OCI-LY7 (cell line): ENCODE data around the gene TMEM200A.
"Not testable (repeated sequence)": the region's sequence is repeated elsewhere in the genome, so short reads cannot be mapped to it uniquely, and the experiment has no call there.

Experiments
- EZH2phosphoT487 ChIP-seq: fragments of 200-600 bp; sonication (generic); IDR thresholded peaks from 2 replicates; pipeline ENCODE4 v1.6.1; 2018; ENCODE audit warnings: low read depth, borderline replicate concordance, mild to moderate bottlenecking, mixed run types, antibody characterized with exemption, low read length, moderate library complexity, mixed read lengths
- TF ChIP-seq, protein P1 (sequence below): fragments of 200-600 bp; sonication (generic); conservative IDR thresholded peaks from 2 replicates; pipeline ENCODE4 v1.5.1; 2014; ENCODE audit warnings: mild to moderate bottlenecking, antibody characterized with exemption, low read length, moderate library complexity, mixed read lengths

DNA sequence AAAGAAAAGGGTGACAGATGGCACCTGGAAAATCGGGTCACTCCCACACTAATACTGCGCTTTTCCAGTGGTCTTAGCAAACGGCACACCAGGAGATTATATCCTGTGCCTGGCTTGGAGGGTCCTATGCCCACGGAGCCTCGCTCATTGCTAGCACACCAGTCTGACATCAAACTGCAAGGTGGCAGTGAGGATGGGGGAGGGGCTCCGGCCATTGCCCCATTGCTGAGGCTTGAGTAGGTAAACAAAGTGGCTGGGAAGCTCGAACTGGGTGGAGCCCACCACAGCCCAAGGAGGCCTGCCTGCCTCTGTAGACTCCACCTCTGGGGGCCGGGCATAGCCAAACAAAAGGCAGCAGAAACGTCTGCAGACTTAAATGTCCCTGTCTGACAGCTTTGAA lies 19.5 kb upstream of the TMEM200A start:
- TF ChIP-seq, protein P1, sequence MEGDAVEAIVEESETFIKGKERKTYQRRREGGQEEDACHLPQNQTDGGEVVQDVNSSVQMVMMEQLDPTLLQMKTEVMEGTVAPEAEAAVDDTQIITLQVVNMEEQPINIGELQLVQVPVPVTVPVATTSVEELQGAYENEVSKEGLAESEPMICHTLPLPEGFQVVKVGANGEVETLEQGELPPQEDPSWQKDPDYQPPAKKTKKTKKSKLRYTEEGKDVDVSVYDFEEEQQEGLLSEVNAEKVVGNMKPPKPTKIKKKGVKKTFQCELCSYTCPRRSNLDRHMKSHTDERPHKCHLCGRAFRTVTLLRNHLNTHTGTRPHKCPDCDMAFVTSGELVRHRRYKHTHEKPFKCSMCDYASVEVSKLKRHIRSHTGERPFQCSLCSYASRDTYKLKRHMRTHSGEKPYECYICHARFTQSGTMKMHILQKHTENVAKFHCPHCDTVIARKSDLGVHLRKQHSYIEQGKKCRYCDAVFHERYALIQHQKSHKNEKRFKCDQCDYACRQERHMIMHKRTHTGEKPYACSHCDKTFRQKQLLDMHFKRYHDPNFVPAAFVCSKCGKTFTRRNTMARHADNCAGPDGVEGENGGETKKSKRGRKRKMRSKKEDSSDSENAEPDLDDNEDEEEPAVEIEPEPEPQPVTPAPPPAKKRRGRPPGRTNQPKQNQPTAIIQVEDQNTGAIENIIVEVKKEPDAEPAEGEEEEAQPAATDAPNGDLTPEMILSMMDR: not testable (repeated sequence)
- not testable (repeated sequence) for TF ChIP-seq EZH2phosphoT487
